ENCODE data around the gene SRCAP.

DNA sequence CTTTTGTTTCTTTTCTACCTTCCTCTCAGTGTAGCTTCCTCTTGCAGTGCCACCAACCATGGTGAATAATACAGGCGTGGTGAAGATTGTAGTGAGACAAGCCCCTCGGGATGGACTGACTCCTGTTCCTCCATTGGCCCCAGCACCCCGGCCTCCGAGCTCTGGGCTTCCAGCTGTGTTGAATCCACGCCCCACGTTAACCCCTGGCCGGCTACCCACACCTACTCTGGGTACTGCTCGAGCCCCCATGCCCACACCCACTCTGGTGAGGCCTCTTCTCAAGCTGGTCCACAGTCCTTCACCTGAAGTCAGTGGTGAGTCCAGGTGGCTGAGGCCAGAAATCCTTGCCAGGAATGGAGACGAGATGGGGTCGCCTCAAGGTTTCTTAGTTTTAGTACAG lies 23.9 kb downstream of the SRCAP start:
- TF ChIP-seq, protein P1, sequence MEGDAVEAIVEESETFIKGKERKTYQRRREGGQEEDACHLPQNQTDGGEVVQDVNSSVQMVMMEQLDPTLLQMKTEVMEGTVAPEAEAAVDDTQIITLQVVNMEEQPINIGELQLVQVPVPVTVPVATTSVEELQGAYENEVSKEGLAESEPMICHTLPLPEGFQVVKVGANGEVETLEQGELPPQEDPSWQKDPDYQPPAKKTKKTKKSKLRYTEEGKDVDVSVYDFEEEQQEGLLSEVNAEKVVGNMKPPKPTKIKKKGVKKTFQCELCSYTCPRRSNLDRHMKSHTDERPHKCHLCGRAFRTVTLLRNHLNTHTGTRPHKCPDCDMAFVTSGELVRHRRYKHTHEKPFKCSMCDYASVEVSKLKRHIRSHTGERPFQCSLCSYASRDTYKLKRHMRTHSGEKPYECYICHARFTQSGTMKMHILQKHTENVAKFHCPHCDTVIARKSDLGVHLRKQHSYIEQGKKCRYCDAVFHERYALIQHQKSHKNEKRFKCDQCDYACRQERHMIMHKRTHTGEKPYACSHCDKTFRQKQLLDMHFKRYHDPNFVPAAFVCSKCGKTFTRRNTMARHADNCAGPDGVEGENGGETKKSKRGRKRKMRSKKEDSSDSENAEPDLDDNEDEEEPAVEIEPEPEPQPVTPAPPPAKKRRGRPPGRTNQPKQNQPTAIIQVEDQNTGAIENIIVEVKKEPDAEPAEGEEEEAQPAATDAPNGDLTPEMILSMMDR (IDR thresholded peaks at IDR 0.05): no peak
- TF ChIP-seq POLR2A (IDR thresholded peaks at IDR 0.05): no peak
- TF ChIP-seq EP300 (IDR thresholded peaks at IDR 0.05): no peak
